ENCODE results near the gene EFCAB11. TPM values are rescaled to one million over a fixed set of nuclear protein-coding genes. Genes with fewer than 3 reads are reported as not detected.

EFCAB11 gene
- total and polyA plus RNA-seq, 2 of the 8 experiments (the other 6 are each of a cell fraction or from before 2014, with no cell fraction given): 6.8 to 12.8 TPM

GRCh38 chr14:89798212-89798773 is 156.2 kb downstream of the EFCAB11 start:
- DNase-seq (ENCODE audit: low read depth in 1 of 2, low spot score in 2 of 2) (no peak), FAIRE-seq (no peak)
- Histone ChIP-seq H3K9me3 (ENCODE audit: insufficient read depth in 2 of 2, low read depth in 1 of 2, low read length in 1 of 2) (no peaks in the 10 kb centered on the region), H4K8ac (ENCODE audit: extremely low read depth, insufficient read depth, low read length) (no peak overlapping the region), H2BK15ac (ENCODE audit: low read length) (no peak overlapping the region), H2BK5ac (ENCODE audit: low read depth, low read length) (no peak overlapping the region), H3K27ac (ENCODE audit: low read depth, low read length) (no peak overlapping the region), H3K4me2 (ENCODE audit: insufficient read depth in 1 of 2, low read depth in 2 of 2, low read length in 2 of 2) (no peak overlapping the region), H2BK12ac (ENCODE audit: low read depth, low read length) (no peak overlapping the region), H3K36me3 (ENCODE audit: control insufficient read depth in 2 of 4, insufficient read depth in 4 of 4, low read length in 3 of 4) (no peaks in the 10 kb centered on the region), H3K14ac (ENCODE audit: insufficient read length) (no peak overlapping the region), H2BK120ac (replicated peaks; ENCODE audit: low read depth, low read length) (no peak overlapping the region), H2AFZ (ENCODE audit: low read length) (no peak overlapping the region), H2BK20ac (ENCODE audit: low read length) (no peak overlapping the region), H3K4me3 (ENCODE audit: extremely low read depth in 1 of 4, insufficient read depth in 2 of 4, low read depth in 3 of 4, low read length in 4 of 4) (no peak overlapping the region), H3K56ac (replicated peaks; ENCODE audit: insufficient read length, low read depth, low read length) (no peak overlapping the region), H3K23me2 (ENCODE audit: low read depth, low read length) (no peaks in the 10 kb centered on the region), H4K20me1 (replicated peaks in 1 of 2; ENCODE audit: control insufficient read depth in 1 of 2, insufficient read depth in 2 of 2, low read length in 2 of 2) (no peaks in the 10 kb centered on the region), H3K23ac (ENCODE audit: insufficient read length) (no peak overlapping the region), H3K27me3 (replicated peaks in 1 of 4; ENCODE audit: control insufficient read depth in 3 of 4, extremely low read depth in 1 of 4, insufficient read depth in 3 of 4, low read length in 3 of 4) (no peaks in the 10 kb centered on the region), H4K5ac (ENCODE audit: insufficient read length, low read depth, low read length) (no peak overlapping the region), H3K4ac (replicated peaks; ENCODE audit: insufficient read length, low read depth, low read length) (no peak overlapping the region), H3K4me1 (replicated peaks in 1 of 4; ENCODE audit: control insufficient read depth in 3 of 4, insufficient read depth in 4 of 4, low read length in 3 of 4) (no peaks in the 10 kb centered on the region), H2AK5ac (ENCODE audit: low read depth, low read length) (no peak overlapping the region), H3K18ac (ENCODE audit: extremely low read depth, low read length) (no peak overlapping the region), H3K9ac (replicated peaks in 1 of 4; ENCODE audit: extremely low read depth in 1 of 4, low read depth in 3 of 4, low read length in 3 of 4) (no peak overlapping the region), H3K79me2 (ENCODE audit: control insufficient read depth in 1 of 2, insufficient read depth in 2 of 2, low read length in 2 of 2) (no peaks in the 10 kb centered on the region), H4K91ac (replicated peaks; ENCODE audit: insufficient read length, low read length) (no peak overlapping the region), H3K79me1 (ENCODE audit: low read depth, low read length) (no peaks in the 10 kb centered on the region)
- 82% methylated on average over 4 of the region's 4 CpGs; no CpG with 5 or more reads in 1 of the 2 experiments for WGBS, 2 experiments (ENCODE audit: extremely low coverage in 1 of 2, insufficient coverage in 1 of 2, insufficient read length in 1 of 2, insufficient replicate concordance in 2 of 2, low coverage in 1 of 2, low lambda C conversion rate in 2 of 2, missing lambda C conversion rate in 1 of 2)
- POLR2A ChIA-PET (ENCODE audit: partially characterized antibody): no interaction called here
- CTCF ChIA-PET (ENCODE audit: partially characterized antibody): interaction anchor here (0.6 to 1.1 kb wide), 2 partner anchors 36 to 85 kb away, joined by 3 read pairs; no protein-coding TSS in a partner anchor
- no peak for TF ChIP-seq SP2 (IDR thresholded peaks at IDR 0.05; ENCODE audit: low read length)
- no peak for TF ChIP-seq EGR1 (IDR thresholded peaks at IDR 0.05; ENCODE audit: borderline replicate concordance, low read depth, low read length)
- no peak for TF ChIP-seq ATF2 (IDR thresholded peaks at IDR 0.05; ENCODE audit: low read length)
- TF ChIP-seq TAF1 (IDR thresholded peaks at IDR 0.05; ENCODE audit: low read depth, low read length): no peak
- TF ChIP-seq CHD2 (IDR thresholded peaks at IDR 0.05; ENCODE audit: low read length): no peak
- TF ChIP-seq JUND (IDR thresholded peaks at IDR 0.05; ENCODE audit: low read length): no peak
- no peak for TF ChIP-seq POLR2AphosphoS5 (IDR thresholded peaks at IDR 0.05; ENCODE audit: low read depth, low read length)
- no peak for TF ChIP-seq CEBPB (IDR thresholded peaks at IDR 0.05; ENCODE audit: low read depth, low read length)
- no peak for TF ChIP-seq CBX8 (IDR thresholded peaks at IDR 0.05; ENCODE audit: borderline replicate concordance, low read depth, low read length)
- TF ChIP-seq MAFK (IDR thresholded peaks at IDR 0.05; ENCODE audit: low read depth, low read length): no peak
- TF ChIP-seq MAX (IDR thresholded peaks at IDR 0.05): no peak
